ENCODE results near the gene VPS54.

DNA sequence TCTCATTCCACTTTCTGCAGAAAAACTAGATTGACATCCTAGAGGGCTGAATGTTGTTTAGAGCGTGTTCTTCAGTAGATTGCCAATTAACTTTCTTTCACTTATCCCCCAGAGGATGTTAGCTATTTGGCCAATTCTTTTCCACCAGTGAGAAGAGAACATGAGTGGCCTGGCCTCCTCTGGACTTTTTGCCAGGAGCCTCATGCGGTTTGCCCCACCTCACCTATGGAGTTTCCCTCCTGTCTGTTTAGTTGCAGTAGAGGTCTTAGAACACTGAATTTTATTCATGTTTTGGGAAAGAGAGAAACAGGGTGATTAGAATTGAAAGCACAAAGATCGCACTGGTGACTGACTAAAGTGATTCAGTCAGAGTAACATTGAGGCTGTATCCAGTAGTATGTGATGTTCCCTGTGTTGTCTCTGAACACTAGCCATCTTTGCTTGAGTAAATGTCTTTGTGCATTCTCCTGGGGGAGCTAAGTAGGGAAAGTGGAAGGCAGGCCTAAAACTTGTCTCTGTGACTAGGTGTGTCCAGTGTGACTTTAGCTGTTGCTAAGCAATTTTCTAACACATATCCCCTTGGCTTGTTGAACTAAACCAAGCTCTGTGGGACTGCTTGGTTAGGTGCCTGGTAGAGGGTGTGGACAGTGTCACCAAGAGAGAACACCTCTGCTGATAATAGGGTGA, 143.5 kb downstream of the VPS54 start:
- TF ChIP-seq, protein P1, sequence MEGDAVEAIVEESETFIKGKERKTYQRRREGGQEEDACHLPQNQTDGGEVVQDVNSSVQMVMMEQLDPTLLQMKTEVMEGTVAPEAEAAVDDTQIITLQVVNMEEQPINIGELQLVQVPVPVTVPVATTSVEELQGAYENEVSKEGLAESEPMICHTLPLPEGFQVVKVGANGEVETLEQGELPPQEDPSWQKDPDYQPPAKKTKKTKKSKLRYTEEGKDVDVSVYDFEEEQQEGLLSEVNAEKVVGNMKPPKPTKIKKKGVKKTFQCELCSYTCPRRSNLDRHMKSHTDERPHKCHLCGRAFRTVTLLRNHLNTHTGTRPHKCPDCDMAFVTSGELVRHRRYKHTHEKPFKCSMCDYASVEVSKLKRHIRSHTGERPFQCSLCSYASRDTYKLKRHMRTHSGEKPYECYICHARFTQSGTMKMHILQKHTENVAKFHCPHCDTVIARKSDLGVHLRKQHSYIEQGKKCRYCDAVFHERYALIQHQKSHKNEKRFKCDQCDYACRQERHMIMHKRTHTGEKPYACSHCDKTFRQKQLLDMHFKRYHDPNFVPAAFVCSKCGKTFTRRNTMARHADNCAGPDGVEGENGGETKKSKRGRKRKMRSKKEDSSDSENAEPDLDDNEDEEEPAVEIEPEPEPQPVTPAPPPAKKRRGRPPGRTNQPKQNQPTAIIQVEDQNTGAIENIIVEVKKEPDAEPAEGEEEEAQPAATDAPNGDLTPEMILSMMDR (IDR thresholded peaks at IDR 0.05; ENCODE audit: insufficient read depth, low read length), result no peak
- no peak for TF ChIP-seq POLR2AphosphoS5 (IDR thresholded peaks at IDR 0.05; ENCODE audit: low read depth)
- TF ChIP-seq, protein P2, sequence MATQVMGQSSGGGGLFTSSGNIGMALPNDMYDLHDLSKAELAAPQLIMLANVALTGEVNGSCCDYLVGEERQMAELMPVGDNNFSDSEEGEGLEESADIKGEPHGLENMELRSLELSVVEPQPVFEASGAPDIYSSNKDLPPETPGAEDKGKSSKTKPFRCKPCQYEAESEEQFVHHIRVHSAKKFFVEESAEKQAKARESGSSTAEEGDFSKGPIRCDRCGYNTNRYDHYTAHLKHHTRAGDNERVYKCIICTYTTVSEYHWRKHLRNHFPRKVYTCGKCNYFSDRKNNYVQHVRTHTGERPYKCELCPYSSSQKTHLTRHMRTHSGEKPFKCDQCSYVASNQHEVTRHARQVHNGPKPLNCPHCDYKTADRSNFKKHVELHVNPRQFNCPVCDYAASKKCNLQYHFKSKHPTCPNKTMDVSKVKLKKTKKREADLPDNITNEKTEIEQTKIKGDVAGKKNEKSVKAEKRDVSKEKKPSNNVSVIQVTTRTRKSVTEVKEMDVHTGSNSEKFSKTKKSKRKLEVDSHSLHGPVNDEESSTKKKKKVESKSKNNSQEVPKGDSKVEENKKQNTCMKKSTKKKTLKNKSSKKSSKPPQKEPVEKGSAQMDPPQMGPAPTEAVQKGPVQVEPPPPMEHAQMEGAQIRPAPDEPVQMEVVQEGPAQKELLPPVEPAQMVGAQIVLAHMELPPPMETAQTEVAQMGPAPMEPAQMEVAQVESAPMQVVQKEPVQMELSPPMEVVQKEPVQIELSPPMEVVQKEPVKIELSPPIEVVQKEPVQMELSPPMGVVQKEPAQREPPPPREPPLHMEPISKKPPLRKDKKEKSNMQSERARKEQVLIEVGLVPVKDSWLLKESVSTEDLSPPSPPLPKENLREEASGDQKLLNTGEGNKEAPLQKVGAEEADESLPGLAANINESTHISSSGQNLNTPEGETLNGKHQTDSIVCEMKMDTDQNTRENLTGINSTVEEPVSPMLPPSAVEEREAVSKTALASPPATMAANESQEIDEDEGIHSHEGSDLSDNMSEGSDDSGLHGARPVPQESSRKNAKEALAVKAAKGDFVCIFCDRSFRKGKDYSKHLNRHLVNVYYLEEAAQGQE (IDR thresholded peaks at IDR 0.05; ENCODE audit: insufficient replicate concordance, low read depth), result no peak

All from HL-60 (cell line).